MM.1S (cell line): ENCODE data around the gene MCOLN1.

Source experiments
- DNase-seq: peaks from one replicate; pipeline ENCODE4 v3.0.0-alpha.2; 2015
- H2AFZ ChIP-seq: fragments of 300-600 bp; sonication (generic); 2 replicates; pipeline ENCODE4 v1.6.0; 2016; ENCODE audit warnings: antibody characterized with exemption, low read length
- H3F3A ChIP-seq: fragments of 300-600 bp; sonication (generic); 2 replicates; pipeline ENCODE4 v1.6.1; 2016; ENCODE audit warnings: mild to moderate bottlenecking, antibody characterized with exemption, low read length, moderate library complexity, mixed read lengths; ENCODE audit not compliant: insufficient read depth
- H3K27ac ChIP-seq: fragments of 300-600 bp; sonication (generic); 2 replicates; pipeline ENCODE4 v1.5.1; 2016; ENCODE audit warnings: mild to moderate bottlenecking, low read length
- H3K27me3 ChIP-seq: fragments of 300-600 bp; sonication (generic); replicated peaks from 2 replicates; pipeline ENCODE4 v1.6.0; 2016; ENCODE audit warnings: low read length; ENCODE audit not compliant: insufficient read depth
- H3K36me3 ChIP-seq: fragments of 300-600 bp; sonication (generic); replicated peaks from 2 replicates; pipeline ENCODE4 v1.6.1; 2016; ENCODE audit warnings: mild to moderate bottlenecking, low read length, mixed read lengths; ENCODE audit not compliant: insufficient read depth
- H3K4me1 ChIP-seq: fragments of 300-600 bp; sonication (generic); 2 replicates; pipeline ENCODE4 v1.6.1; 2016; ENCODE audit warnings: low read length, mixed read lengths
- H3K4me2 ChIP-seq: fragments of 300-600 bp; sonication (generic); 2 replicates; pipeline ENCODE4 v1.6.0; 2016; ENCODE audit warnings: low read depth, low read length
- H3K4me3 ChIP-seq: fragments of 300-600 bp; sonication (generic); 2 replicates; pipeline ENCODE4 v1.5.1; 2016; ENCODE audit warnings: low read length, mixed read lengths
- H3K79me2 ChIP-seq: fragments of 300-600 bp; sonication (generic); 2 replicates; pipeline ENCODE4 v1.6.1; 2016; ENCODE audit warnings: mixed run types, low read length, mixed read lengths
- H3K9ac ChIP-seq: fragments of 300-600 bp; sonication (generic); 2 replicates; pipeline ENCODE4 v1.6.1; 2016; ENCODE audit warnings: low read length, mixed read lengths
- H3K9me2 ChIP-seq: fragments of 300-600 bp; sonication (generic); replicated peaks from 2 replicates; pipeline ENCODE4 v1.6.1; 2016; ENCODE audit warnings: mild to moderate bottlenecking, low read length, mixed read lengths; ENCODE audit not compliant: insufficient read depth
- H3K9me3 ChIP-seq: fragments of 300-600 bp; sonication (generic); replicated peaks from 2 replicates; pipeline ENCODE4 v1.6.1; 2016; ENCODE audit warnings: mild to moderate bottlenecking, low read length, mixed read lengths; ENCODE audit not compliant: insufficient read depth
- H4K20me1 ChIP-seq: fragments of 300-600 bp; sonication (generic); 2 replicates; pipeline ENCODE4 v1.6.1; 2016; ENCODE audit warnings: mild to moderate bottlenecking, low read length, moderate library complexity, mixed read lengths; ENCODE audit not compliant: insufficient read depth
- EZH2 ChIP-seq: fragments of 300-600 bp; sonication (generic); optimal IDR thresholded peaks from 2 replicates; pipeline ENCODE3; 2017; ENCODE audit warnings: low read depth, mild to moderate bottlenecking, antibody characterized with exemption, low read length, mixed read lengths
- EZH2phosphoT487 ChIP-seq: fragments of 300-600 bp; sonication (generic); IDR thresholded peaks from 2 replicates; pipeline ENCODE4 v1.6.1; 2018; ENCODE audit warnings: antibody characterized with exemption, low read length
- TF ChIP-seq, protein P1 (sequence below): fragments of 300-600 bp; sonication (generic); IDR thresholded peaks from 2 replicates; pipeline ENCODE4 v1.5.1; 2016; ENCODE audit warnings: antibody characterized with exemption, low read length, mixed read lengths

Gene MCOLN1

GRCh38 chr19:7562646-7563393 lies 40.4 kb downstream of the MCOLN1 start:
- Histone ChIP-seq H4K20me1 (no peaks in the 10 kb centered on the region), H3K36me3 (no peaks in the 10 kb centered on the region), H3K4me1 (no peaks in the 10 kb centered on the region), H3F3A (no peaks in the 10 kb centered on the region), H3K9me2 (no peaks in the 10 kb centered on the region), H2AFZ (no peak overlapping the region), H3K4me3 (no peak overlapping the region), H3K9ac (no peak overlapping the region), H3K79me2 (no peaks in the 10 kb centered on the region), H3K4me2 (no peak overlapping the region), H3K27me3 (peaks cover 35% of the 10 kb centered on the region), H3K27ac (no peak overlapping the region), H3K9me3 (no peaks in the 10 kb centered on the region)
- TF ChIP-seq, protein P1, sequence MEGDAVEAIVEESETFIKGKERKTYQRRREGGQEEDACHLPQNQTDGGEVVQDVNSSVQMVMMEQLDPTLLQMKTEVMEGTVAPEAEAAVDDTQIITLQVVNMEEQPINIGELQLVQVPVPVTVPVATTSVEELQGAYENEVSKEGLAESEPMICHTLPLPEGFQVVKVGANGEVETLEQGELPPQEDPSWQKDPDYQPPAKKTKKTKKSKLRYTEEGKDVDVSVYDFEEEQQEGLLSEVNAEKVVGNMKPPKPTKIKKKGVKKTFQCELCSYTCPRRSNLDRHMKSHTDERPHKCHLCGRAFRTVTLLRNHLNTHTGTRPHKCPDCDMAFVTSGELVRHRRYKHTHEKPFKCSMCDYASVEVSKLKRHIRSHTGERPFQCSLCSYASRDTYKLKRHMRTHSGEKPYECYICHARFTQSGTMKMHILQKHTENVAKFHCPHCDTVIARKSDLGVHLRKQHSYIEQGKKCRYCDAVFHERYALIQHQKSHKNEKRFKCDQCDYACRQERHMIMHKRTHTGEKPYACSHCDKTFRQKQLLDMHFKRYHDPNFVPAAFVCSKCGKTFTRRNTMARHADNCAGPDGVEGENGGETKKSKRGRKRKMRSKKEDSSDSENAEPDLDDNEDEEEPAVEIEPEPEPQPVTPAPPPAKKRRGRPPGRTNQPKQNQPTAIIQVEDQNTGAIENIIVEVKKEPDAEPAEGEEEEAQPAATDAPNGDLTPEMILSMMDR: no peak
- no peak for TF ChIP-seq EZH2phosphoT487
- TF ChIP-seq EZH2: no peak
- DNase-seq: no peak

- Histone ChIP-seq H3K27me3 (peaks cover 47% of the 10 kb centered on the region), H3K4me2 (no peak overlapping the region), H4K20me1 (no peaks in the 10 kb centered on the region), H3K27ac (no peak overlapping the region), H3K9ac (no peak overlapping the region), H3K9me2 (no peaks in the 10 kb centered on the region), H3K36me3 (no peaks in the 10 kb centered on the region), H3K4me1 (no peaks in the 10 kb centered on the region), H3K9me3 (no peaks in the 10 kb centered on the region), H3K4me3 (no peak overlapping the region), H3F3A (no peaks in the 10 kb centered on the region), H2AFZ (no peak overlapping the region), H3K79me2 (no peaks in the 10 kb centered on the region)
- TF ChIP-seq EZH2phosphoT487 (no peak), EZH2 (no peak)
- TF ChIP-seq, protein P1: no peak
- DNase-seq: no peak
Observed at GRCh38 chr19:7564866-7565265, 42.4 kb downstream of the MCOLN1 start.

- Histone ChIP-seq H3K4me2 (no peak overlapping the region), H3K4me3 (no peak overlapping the region), H3K27me3 (peaks cover 52% of the 10 kb centered on the region), H3K9ac (no peak overlapping the region), H3K79me2 (no peaks in the 10 kb centered on the region), H3K9me2 (no peaks in the 10 kb centered on the region), H2AFZ (no peak overlapping the region), H3F3A (no peaks in the 10 kb centered on the region), H3K4me1 (no peaks in the 10 kb centered on the region), H3K36me3 (no peaks in the 10 kb centered on the region), H4K20me1 (no peaks in the 10 kb centered on the region), H3K27ac (no peak overlapping the region), H3K9me3 (no peaks in the 10 kb centered on the region)
- no peak for DNase-seq
- TF ChIP-seq EZH2: no peak
- TF ChIP-seq EZH2phosphoT487: no peak
- TF ChIP-seq, protein P1: no peak
Observed at GRCh38 chr19:7565332-7565731, 42.9 kb downstream of the MCOLN1 start.
